Activated T-cell treated with anti-CD3 and anti-CD28 coated beads for 48 hours (primary cell): ENCODE results near the gene INPP5F.

Experiments used
- DNase-seq: peaks from one replicate; pipeline ENCODE4 v3.0.0-alpha.2; 2020; ENCODE audit warnings: low read depth

The INPP5F gene

GRCh38 chr10:119817991-119818888 lies 92.4 kb downstream of the INPP5F start:
- no peak for DNase-seq

GRCh38 chr10:119818889-119819270 lies 93.0 kb downstream of the INPP5F start:
- no peak for DNase-seq

GRCh38 chr10:119821182-119821581 lies 95.3 kb downstream of the INPP5F start:
- no peak for DNase-seq

GRCh38 chr10:119824299-119824698 lies 98.4 kb downstream of the INPP5F start:
- DNase-seq = no peak

GRCh38 chr10:119826771-119827170 lies 100.9 kb downstream of the INPP5F start:
- DNase-seq = no peak

- no peak for DNase-seq
These were observed 101.6 kb downstream of the INPP5F start for GRCh38 chr10:119827430-119827829.

- DNase-seq = no peak
These were observed 103.6 kb downstream of the INPP5F start for GRCh38 chr10:119829429-119829828.

GRCh38 chr10:119830851-119831250 lies 105.0 kb downstream of the INPP5F start:
- no peak for DNase-seq

- no peak for DNase-seq
These were observed 105.8 kb downstream of the INPP5F start for GRCh38 chr10:119831656-119832055.

- DNase-seq = no peak
These were observed 107.1 kb downstream of the INPP5F start for GRCh38 chr10:119832951-119833350.

- DNase-seq = no peak
These were observed 108.3 kb downstream of the INPP5F start for GRCh38 chr10:119834188-119834587.

- DNase-seq = no peak
These were observed 119.8 kb downstream of the INPP5F start for GRCh38 chr10:119845656-119846055.

- DNase-seq = no peak
These were observed 123.4 kb downstream of the INPP5F start for GRCh38 chr10:119849031-119849789.

GRCh38 chr10:119849944-119850343 lies 124.1 kb downstream of the INPP5F start:
- no peak for DNase-seq

- no peak for DNase-seq
These were observed 126.4 kb downstream of the INPP5F start for GRCh38 chr10:119852277-119852676.

GRCh38 chr10:119852822-119853221 lies 127.0 kb downstream of the INPP5F start:
- DNase-seq = no peak

- no peak for DNase-seq
These were observed 127.7 kb downstream of the INPP5F start for GRCh38 chr10:119853574-119853973.

- DNase-seq = no peak
These were observed 132.2 kb downstream of the INPP5F start for GRCh38 chr10:119858063-119858462.

GRCh38 chr10:119859420-119860258 lies 133.8 kb downstream of the INPP5F start:
- DNase-seq = no peak

GRCh38 chr10:119860866-119861607 lies 135.2 kb downstream of the INPP5F start:
- DNase-seq = no peak

GRCh38 chr10:119862524-119862923 lies 136.7 kb downstream of the INPP5F start:
- no peak for DNase-seq
